ENCODE results near the gene TRMT10B.

The TRMT10B gene

GRCh38 chr9:37776328-37776727 is 22.7 kb downstream of the TRMT10B start:
- no peak for TF ChIP-seq CTCF (IDR thresholded peaks at IDR 0.05; ENCODE audit: low read depth, low read length)
- no peak overlapping the region for H3K4me3 ChIP-seq (ENCODE audit: low read depth, low read length)
- DNase-seq (ENCODE audit: low read depth, low spot score) = peak; percentile 25
- in situ Hi-C loops (cut with HindIII; ENCODE audit: low sequenced_read_pairs) = no loop called here

GRCh38 chr9:37778534-37778933 is 24.9 kb downstream of the TRMT10B start:
- no peak overlapping the region for H3K4me3 ChIP-seq (ENCODE audit: low read depth, low read length)
- in situ Hi-C loops (cut with HindIII; ENCODE audit: low sequenced_read_pairs) = no loop called here
- DNase-seq (ENCODE audit: low read depth, low spot score) = no peak

GRCh38 chr9:37784291-37784615 is 30.6 kb downstream of the TRMT10B start:
- H3K4me3 ChIP-seq (ENCODE audit: low read depth, low read length) = peak overlapping the region; percentile 87
- no peak for TF ChIP-seq CTCF (IDR thresholded peaks at IDR 0.05; ENCODE audit: low read depth, low read length)
- in situ Hi-C loops (cut with HindIII; ENCODE audit: low sequenced_read_pairs) = no loop called here
- DNase-seq (ENCODE audit: low read depth, low spot score) = no peak

More at GRCh38 chr9:37778534-37778933, 24.9 kb downstream of the TRMT10B start:
- no peak for TF ChIP-seq CTCF (IDR thresholded peaks at IDR 0.05; ENCODE audit: low read depth, low read length)

- TF ChIP-seq CTCF (IDR thresholded peaks at IDR 0.05; ENCODE audit: low read depth, low read length) = no peak
- in situ Hi-C loops (cut with HindIII; ENCODE audit: low sequenced_read_pairs) = no loop called here
- peak within 1 kb of the TSS; percentile 87 for H3K4me3 ChIP-seq (ENCODE audit: low read depth, low read length)
- peak; percentile 91 for DNase-seq (ENCODE audit: low read depth, low spot score)
Measured at GRCh38 chr9:37784616-37785483, 31.2 kb downstream of the TRMT10B start, which contains the start of gene EXOSC3. Gene EXOSC3, minus strand, starts transcription at chr9:37785064. Its CDS starts 20 bp downstream, at chr9:37785044.

GRCh38 chr9:37787059-37787458 is 33.5 kb downstream of the TRMT10B start:
- in situ Hi-C loops (cut with HindIII; ENCODE audit: low sequenced_read_pairs) = no loop called here
- no peak for TF ChIP-seq CTCF (IDR thresholded peaks at IDR 0.05; ENCODE audit: low read depth, low read length)
- DNase-seq (ENCODE audit: low read depth, low spot score) = no peak
- no peak overlapping the region for H3K4me3 ChIP-seq (ENCODE audit: low read depth, low read length)

- no peak overlapping the region for H3K4me3 ChIP-seq (ENCODE audit: low read depth, low read length)
- no peak for TF ChIP-seq CTCF (IDR thresholded peaks at IDR 0.05; ENCODE audit: low read depth, low read length)
- in situ Hi-C loops (cut with HindIII; ENCODE audit: low sequenced_read_pairs) = no loop called here
- no peak for DNase-seq (ENCODE audit: low read depth, low spot score)
Measured at GRCh38 chr9:37788332-37788731, 34.7 kb downstream of the TRMT10B start.

Measured in astrocyte of the spinal cord (primary cell).